ENCODE results near the gene FCAMR.

Gene FCAMR

GRCh38 chr1:207000651-207001291 is 30.5 kb upstream of the FCAMR start:
- DNase-seq: no peak

- no peak for DNase-seq
Observed at GRCh38 chr1:206998816-206999215, 28.6 kb upstream of the FCAMR start.

- DNase-seq: no peak
Observed at GRCh38 chr1:206992790-206993189, 22.5 kb upstream of the FCAMR start.

- no peak for DNase-seq
Observed at GRCh38 chr1:206987873-206988272, 17.6 kb upstream of the FCAMR start.

GRCh38 chr1:206986885-206987284 is 16.6 kb upstream of the FCAMR start:
- DNase-seq: no peak

GRCh38 chr1:206986402-206986801 is 16.1 kb upstream of the FCAMR start:
- no peak for DNase-seq

GRCh38 chr1:206985162-206985749 is 15.0 kb upstream of the FCAMR start:
- DNase-seq: no peak

GRCh38 chr1:206982216-206982615 is 12.0 kb upstream of the FCAMR start:
- peak in 43 of 56 donors; percentile 2 to 74 (median 25) for DNase-seq

- no peak for DNase-seq
Observed at GRCh38 chr1:206979379-206980043, 9.3 kb upstream of the FCAMR start.

- no peak for DNase-seq
Observed at GRCh38 chr1:206978259-206978658, 8.0 kb upstream of the FCAMR start.

GRCh38 chr1:206975306-206975705 is 5.0 kb upstream of the FCAMR start:
- no peak for DNase-seq

GRCh38 chr1:206974140-206974539 is 3.9 kb upstream of the FCAMR start:
- no peak for DNase-seq

- DNase-seq: no peak
Observed at GRCh38 chr1:206972728-206973127, 2.5 kb upstream of the FCAMR start.

GRCh38 chr1:206971029-206971655 is 882 bp upstream of the FCAMR start:
- DNase-seq: peak in 1 of 56 donors; percentile 5

- no peak for DNase-seq
Observed at GRCh38 chr1:206969090-206969489, 1.2 kb downstream of the FCAMR start.

- no peak for DNase-seq
Observed at GRCh38 chr1:206967096-206967849, 3.0 kb downstream of the FCAMR start.

GRCh38 chr1:206965781-206966180 is 4.5 kb downstream of the FCAMR start:
- DNase-seq: no peak

- DNase-seq: no peak
Observed at GRCh38 chr1:206963740-206964139, 6.5 kb downstream of the FCAMR start.

- DNase-seq: no peak
Observed at GRCh38 chr1:206963119-206963712, 7.0 kb downstream of the FCAMR start.

GRCh38 chr1:206962272-206962671 is 8.0 kb downstream of the FCAMR start:
- no peak for DNase-seq

- no peak for DNase-seq
Observed at GRCh38 chr1:206961668-206962067, 8.6 kb downstream of the FCAMR start.

Measured in nucleus accumbens (tissue), 56 donors.